Activated naive CD4-positive, alpha-beta T cell treated with anti-CD3 and anti-CD28 coated beads, Interleukin-2, amount 50 U/mL, for 24 hours (primary cell): ENCODE data around the gene FHL2.

ENCODE experiments used
- H3K27ac Mint-ChIP-seq: one replicate; pipeline ENCODE4 v1.8.0; 2021; ENCODE audit warnings: mild to moderate bottlenecking, mixed read lengths
- H3K27me3 Mint-ChIP-seq: one replicate; pipeline ENCODE4 v1.8.0; 2021; ENCODE audit warnings: mixed read lengths
- H3K36me3 Mint-ChIP-seq: one replicate; pipeline ENCODE4 v1.8.0; 2021; ENCODE audit warnings: mixed read lengths
- H3K4me1 Mint-ChIP-seq: one replicate; pipeline ENCODE4 v1.8.0; 2021; ENCODE audit warnings: mixed read lengths
- H3K4me3 Mint-ChIP-seq: one replicate; pipeline ENCODE4 v1.8.0; 2021; ENCODE audit warnings: mild to moderate bottlenecking, mixed read lengths
- H3K9me3 Mint-ChIP-seq: one replicate; pipeline ENCODE4 v1.8.0; 2021; ENCODE audit warnings: mixed read lengths

The FHL2 gene, protein sequence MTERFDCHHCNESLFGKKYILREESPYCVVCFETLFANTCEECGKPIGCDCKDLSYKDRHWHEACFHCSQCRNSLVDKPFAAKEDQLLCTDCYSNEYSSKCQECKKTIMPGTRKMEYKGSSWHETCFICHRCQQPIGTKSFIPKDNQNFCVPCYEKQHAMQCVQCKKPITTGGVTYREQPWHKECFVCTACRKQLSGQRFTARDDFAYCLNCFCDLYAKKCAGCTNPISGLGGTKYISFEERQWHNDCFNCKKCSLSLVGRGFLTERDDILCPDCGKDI

DNA sequence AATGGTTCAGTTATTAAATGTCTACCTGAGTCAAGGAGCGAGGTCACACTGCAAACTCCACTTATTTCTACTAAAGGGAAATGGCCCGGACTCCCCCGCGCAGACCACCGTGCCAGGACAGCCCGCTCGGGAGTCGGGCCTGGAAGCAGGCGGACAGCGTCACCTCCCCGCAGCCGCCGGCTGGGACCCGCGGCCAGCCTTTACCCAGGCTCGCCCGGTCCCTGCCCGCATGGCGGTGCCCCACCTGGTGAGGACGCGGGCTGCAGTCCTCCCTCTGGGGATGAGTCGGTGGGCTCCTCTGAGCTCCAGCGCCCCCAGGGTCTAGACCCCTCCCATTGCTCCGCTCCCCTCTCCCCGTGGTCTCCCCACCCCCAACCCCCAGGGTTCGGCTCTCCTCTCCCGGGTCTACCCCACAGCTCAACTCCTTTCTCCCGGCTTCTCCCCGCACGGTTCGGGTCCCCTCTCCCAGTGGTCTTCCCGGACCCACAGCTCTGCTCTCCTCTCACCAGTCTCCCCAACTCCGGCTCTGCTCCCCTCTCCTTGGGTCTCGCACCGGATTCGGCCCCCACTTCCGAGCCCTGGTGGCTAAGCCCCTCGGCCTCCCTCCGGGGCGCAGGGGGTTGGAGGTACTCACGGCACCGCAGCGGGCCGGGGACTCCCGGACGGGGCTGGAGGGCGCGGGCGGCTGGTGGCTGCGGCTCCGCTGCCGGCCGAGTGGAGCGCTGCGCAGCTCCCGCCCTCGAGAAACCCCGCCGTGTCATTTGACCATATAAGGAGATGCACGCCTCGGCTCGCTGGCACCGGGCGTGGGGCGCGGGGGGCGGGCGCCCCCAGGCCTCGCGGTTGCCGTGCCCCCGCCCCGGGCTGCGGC, at the start of gene FHL2:
Gene FHL2, minus strand, starts transcription at position 716 of the 871 bp plus-strand sequence. CDS start 12,535 bp downstream, outside the sequence.
- H3K27ac Mint-ChIP-seq: peak within 1 kb of the TSS; percentile 86
- H3K27me3 Mint-ChIP-seq: peaks cover 10% of the 10 kb centered on the region
- H3K4me3 Mint-ChIP-seq: peak within 1 kb of the TSS; percentile 92
- H3K9me3 Mint-ChIP-seq: no peaks in the 10 kb centered on the region
- no peaks in the 10 kb centered on the region for H3K36me3 Mint-ChIP-seq
- peaks cover 24% of the 10 kb centered on the region for H3K4me1 Mint-ChIP-seq

DNA sequence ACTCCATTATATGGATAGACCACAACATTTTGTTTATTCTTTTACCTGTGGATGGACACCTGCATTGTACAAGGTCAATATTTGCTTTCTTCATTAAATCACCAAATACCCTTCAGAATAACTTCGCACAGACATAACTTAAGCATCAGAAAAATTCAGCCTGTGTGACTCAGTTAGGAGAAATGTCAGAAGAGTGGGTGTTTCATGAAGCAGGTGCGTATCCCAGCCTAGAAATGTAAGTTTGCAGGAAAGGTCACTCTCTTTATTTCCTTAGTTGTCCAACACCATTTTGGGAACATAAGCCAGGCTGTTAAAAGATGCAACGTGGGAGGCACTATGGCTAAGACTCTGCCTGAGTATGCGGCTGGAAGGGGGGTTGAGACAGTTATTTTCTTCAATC, 48.6 kb upstream of the FHL2 start:
- Mint-ChIP-seq H3K27me3 (peaks cover 8% of the 10 kb centered on the region), H3K36me3 (no peaks in the 10 kb centered on the region), H3K27ac (no peak overlapping the region), H3K4me1 (no peaks in the 10 kb centered on the region), H3K9me3 (no peaks in the 10 kb centered on the region), H3K4me3 (no peak overlapping the region)

DNA sequence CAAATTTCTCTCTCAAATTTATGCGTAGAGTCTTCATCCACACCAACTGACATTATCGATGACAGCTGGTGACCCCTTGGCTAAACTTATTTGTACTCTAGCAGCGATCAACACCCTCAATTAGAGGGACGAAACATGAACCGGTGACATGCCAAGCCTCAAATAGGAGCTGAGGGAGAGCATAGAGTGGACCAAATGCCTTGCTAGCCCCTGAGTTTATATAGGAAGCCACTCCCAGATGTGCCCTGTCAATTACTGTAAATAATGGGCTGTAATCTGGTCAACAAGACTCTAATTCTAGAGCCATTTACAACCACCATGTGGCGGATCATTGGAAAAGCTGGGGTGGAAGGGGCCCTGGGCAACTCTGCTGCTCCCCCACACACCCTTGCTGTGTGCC, 47.6 kb upstream of the FHL2 start:
- Mint-ChIP-seq H3K27me3 (peaks cover 8% of the 10 kb centered on the region), H3K36me3 (no peaks in the 10 kb centered on the region), H3K4me3 (no peak overlapping the region)

DNA sequence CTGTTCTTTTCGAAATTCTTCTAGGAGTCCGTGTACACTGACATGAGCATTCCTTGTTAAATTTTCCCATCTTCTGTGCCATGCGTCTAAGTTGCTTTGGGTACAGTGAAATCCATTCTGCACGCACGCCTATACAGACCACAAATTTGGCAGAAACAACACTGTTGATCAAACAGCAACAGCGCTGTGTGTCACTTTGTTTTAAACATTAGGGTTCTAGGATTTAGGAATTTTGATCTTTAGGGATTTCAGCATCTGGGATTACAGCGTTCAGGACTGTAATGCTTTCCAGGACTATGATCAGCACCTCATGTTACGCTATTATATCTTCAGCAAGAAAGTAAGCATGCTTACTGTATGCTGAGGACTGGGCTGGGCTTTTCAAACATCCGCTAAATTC, 47.1 kb upstream of the FHL2 start:
- H3K9me3 Mint-ChIP-seq: no peaks in the 10 kb centered on the region
- no peaks in the 10 kb centered on the region for H3K36me3 Mint-ChIP-seq
- no peaks in the 10 kb centered on the region for H3K4me1 Mint-ChIP-seq
- peaks cover 8% of the 10 kb centered on the region for H3K27me3 Mint-ChIP-seq
- no peak overlapping the region for H3K27ac Mint-ChIP-seq
- H3K4me3 Mint-ChIP-seq: no peak overlapping the region

More for the DNA sequence above, 47.6 kb upstream of the FHL2 start:
- no peaks in the 10 kb centered on the region for H3K4me1 Mint-ChIP-seq
- no peak overlapping the region for H3K27ac Mint-ChIP-seq
- H3K9me3 Mint-ChIP-seq: no peaks in the 10 kb centered on the region

DNA sequence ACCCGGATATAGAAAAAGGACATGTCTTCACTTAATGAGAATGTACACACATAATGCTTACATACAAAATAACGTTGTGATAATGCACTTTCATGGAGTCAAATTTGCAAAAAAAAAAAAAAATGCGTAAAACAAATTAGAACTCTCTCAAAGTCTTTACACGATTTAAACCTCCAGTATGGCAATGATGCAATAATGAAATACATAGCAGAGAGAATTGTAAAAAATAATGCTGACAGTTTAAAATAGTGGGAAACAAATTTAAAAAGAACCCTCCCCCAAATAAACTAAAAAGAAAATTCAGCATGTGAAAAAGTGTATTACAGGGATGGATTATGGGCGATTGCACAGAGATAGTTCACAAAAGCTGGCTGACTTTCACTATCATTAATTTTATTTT, 46.6 kb upstream of the FHL2 start:
- Mint-ChIP-seq H3K27me3 (peaks cover 5% of the 10 kb centered on the region), H3K27ac (no peak overlapping the region), H3K4me1 (no peaks in the 10 kb centered on the region)

DNA sequence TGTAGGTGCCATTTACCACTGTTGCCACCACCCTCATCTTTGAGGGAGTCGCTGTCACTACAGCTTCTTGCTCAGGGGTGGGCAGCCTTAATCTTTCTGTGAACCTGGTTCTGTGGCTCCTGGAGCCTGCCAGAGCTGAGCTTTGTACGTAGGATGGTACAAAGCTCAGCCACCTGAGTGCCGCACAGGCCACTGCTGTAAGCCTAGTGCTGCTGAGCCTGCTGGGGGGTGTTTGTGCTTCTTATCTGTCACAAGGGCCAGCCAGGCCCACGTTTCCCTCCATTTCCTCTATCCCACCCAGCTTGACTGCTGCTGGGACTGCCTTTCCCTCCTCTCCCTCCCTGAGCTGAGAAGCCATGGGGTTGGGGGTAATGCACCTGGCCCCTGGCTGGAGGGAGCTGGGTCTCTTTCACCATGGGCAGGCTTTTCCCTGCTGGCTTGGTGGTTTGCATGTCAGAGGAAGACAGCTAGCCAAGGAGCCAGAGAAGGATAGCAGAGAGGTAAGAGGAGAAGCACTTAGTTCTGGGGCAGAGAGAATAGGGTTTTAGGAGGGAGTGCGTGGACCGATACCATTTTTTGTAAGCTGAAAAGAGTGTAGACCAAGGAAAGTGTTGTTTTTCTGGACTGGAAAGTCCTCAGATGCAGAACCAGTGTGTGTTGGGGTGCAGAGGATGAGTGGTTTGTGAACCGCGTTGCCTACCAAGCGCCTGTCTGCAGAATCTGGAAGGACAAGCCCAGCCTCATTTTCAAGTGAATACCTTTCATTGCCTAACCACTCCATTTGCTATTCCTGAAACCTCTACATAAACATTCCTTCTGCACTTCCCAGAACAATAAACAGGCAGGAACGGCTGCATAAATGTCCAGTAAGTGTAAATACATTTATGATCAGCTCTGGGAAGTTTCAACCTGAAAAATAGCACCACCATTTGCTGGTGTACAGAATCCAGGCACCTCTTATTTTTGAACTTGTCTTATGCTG, 45.1 kb upstream of the FHL2 start:
- H3K36me3 Mint-ChIP-seq: no peaks in the 10 kb centered on the region
- H3K27me3 Mint-ChIP-seq: no peaks in the 10 kb centered on the region
- H3K27ac Mint-ChIP-seq: no peak overlapping the region
- H3K4me1 Mint-ChIP-seq: no peaks in the 10 kb centered on the region
- H3K4me3 Mint-ChIP-seq: no peak overlapping the region
- H3K9me3 Mint-ChIP-seq: no peaks in the 10 kb centered on the region

More for the DNA sequence above, 46.6 kb upstream of the FHL2 start:
- Mint-ChIP-seq H3K9me3 (no peaks in the 10 kb centered on the region), H3K36me3 (no peaks in the 10 kb centered on the region), H3K4me3 (no peak overlapping the region)

DNA sequence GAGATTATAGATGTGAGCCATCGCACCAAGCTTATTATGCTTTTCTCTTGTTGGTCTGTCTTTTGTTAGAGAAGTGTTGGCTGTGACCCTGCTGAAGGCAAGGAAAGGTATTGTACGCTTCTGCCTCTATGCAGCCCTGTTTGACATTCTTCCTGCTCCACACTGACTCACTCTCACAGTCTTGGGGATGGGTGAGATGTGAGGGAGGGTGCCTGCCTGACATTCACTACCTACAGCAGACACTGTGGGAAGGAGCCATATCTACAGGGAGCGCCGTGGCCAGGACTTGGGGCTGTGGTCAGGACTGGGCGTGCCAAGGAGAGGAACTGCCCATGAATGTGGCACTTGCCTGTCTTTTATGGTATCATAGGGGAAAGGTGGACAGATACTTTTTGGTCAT, 43.9 kb upstream of the FHL2 start:
- H3K9me3 Mint-ChIP-seq: no peaks in the 10 kb centered on the region
- H3K36me3 Mint-ChIP-seq: no peaks in the 10 kb centered on the region
- H3K4me1 Mint-ChIP-seq: no peaks in the 10 kb centered on the region
- no peaks in the 10 kb centered on the region for H3K27me3 Mint-ChIP-seq
- H3K4me3 Mint-ChIP-seq: no peak overlapping the region
- no peak overlapping the region for H3K27ac Mint-ChIP-seq

DNA sequence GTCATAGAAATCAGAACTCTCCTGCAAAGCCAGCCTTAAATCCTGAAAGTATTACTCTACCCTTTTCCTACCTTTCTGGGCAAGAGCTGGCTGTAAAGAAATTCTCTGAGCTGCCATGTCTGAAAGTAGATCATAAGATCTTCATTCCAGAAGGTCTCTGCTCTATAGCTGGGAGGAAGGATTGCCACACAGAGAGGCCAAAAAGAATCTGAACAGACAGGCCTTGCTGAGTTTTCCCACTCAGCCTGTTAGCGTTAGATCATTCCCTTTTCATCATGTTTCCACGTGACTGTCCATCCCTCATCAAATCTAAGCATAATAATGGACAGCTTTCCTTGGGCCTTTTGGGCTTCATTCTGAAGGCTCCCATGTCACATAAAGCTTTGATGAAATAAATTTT, 43.2 kb upstream of the FHL2 start:
- H3K27me3 Mint-ChIP-seq: no peaks in the 10 kb centered on the region
- no peaks in the 10 kb centered on the region for H3K9me3 Mint-ChIP-seq
- no peaks in the 10 kb centered on the region for H3K36me3 Mint-ChIP-seq
- no peaks in the 10 kb centered on the region for H3K4me1 Mint-ChIP-seq
- no peak overlapping the region for H3K4me3 Mint-ChIP-seq
- H3K27ac Mint-ChIP-seq: no peak overlapping the region

DNA sequence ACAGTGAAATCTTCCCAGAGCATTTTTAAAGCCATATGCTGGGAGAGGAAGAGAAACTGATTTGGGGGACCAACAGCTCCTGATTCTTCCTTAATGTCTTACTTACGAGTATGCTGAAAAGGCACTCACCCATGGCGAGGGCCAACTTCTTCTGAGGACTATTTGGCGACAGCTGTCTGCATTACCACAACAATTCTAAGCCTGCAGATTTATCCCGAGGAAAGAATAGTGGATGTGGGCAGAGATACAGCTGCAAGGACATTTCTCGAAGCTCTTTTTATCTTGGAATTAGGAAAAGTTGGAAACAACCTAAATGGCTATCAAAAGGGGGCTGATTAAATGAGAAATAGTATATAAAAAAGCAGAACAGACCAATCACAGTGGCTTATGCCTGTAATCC, 40.3 kb upstream of the FHL2 start:
- Mint-ChIP-seq H3K36me3 (no peaks in the 10 kb centered on the region), H3K9me3 (no peaks in the 10 kb centered on the region), H3K27me3 (peaks cover 4% of the 10 kb centered on the region), H3K27ac (no peak overlapping the region), H3K4me1 (no peaks in the 10 kb centered on the region), H3K4me3 (no peak overlapping the region)

DNA sequence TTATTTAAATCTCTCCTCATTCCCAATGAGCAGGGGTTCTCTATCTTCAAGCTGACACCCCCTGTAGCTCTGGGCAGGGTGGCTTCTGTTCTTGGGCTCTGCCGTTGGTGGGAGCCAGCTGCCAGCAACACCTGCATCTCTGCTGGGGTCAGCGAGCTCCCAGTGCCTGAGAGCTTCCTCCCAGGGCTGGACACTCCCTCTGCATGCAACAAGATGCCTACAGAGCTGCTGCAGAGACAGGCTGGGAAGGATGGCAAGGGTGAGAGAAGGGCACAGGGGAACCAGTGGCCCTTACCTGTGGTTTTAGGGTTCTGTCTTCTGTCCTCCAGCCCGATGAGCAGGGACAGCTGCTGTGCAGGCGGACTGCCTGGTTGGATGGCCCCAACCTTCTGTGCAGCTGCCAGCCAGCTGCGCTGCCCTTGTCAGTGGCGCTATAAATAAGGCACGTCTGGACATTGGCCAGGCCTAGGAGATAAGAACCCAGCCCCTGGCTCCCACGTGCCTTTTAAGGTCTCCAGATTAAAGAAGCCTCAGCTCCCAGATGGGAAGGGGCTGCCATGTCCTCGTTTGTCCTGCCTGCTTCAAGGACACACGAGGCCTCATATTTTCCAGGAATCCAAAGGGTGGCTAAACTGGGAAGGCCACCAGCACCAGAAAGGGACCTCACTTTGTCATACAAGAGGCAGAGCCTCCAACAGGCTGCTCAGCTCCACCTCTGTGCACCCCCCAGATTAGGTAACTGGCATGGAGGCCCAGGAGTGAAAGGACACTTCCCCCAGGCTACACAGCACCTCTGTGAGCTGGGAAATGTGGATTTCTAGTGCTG, 39.5 kb upstream of the FHL2 start:
- Mint-ChIP-seq H3K27me3 (peaks cover 4% of the 10 kb centered on the region), H3K4me3 (no peak overlapping the region), H3K4me1 (no peaks in the 10 kb centered on the region), H3K27ac (no peak overlapping the region), H3K9me3 (no peaks in the 10 kb centered on the region), H3K36me3 (no peaks in the 10 kb centered on the region)

DNA sequence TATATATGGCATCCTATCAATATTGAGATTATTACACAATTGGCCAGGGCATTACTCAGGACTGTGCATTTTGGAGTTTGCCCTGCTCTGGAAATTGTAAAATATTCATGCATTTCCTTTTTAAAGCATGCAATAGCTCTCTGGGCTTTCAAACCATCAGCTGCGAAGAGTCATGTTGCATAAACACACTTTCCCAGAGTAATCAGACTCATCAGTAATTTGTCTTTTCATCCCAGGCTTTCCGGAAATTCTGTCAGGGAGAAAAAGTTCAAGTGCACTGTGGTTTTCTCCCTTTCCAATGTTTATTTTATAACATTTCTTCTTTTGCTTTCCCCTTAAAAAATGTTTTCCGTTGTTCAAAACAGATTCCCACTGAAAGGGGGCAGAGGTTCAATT, 38.9 kb upstream of the FHL2 start:
- H3K4me3 Mint-ChIP-seq: no peak overlapping the region
- no peaks in the 10 kb centered on the region for H3K36me3 Mint-ChIP-seq
- H3K27ac Mint-ChIP-seq: no peak overlapping the region
- H3K27me3 Mint-ChIP-seq: peaks cover 4% of the 10 kb centered on the region
- no peaks in the 10 kb centered on the region for H3K4me1 Mint-ChIP-seq
- H3K9me3 Mint-ChIP-seq: no peaks in the 10 kb centered on the region

DNA sequence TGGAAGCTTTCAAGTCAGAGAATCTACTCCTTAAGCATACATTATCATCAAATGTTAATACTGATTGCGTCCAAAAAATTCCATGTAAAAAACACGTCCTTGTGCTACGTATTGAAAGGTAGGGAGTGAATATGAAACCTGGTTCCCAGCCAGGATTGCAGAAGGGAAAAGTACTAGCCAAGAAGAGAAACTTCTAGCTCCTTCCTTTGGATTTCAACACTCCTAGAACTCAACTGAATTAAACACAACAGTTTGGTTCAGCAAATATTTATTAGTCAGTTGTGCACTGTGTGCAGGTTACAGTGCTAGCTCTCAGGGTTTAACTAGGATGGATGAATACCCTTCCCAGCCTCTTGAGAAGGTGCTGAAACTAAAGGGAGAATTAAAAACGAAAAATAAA, 33.9 kb upstream of the FHL2 start:
- no peak overlapping the region for H3K4me3 Mint-ChIP-seq
- H3K27ac Mint-ChIP-seq: no peak overlapping the region
- no peaks in the 10 kb centered on the region for H3K4me1 Mint-ChIP-seq
- H3K9me3 Mint-ChIP-seq: no peaks in the 10 kb centered on the region
- no peaks in the 10 kb centered on the region for H3K36me3 Mint-ChIP-seq
- peaks cover 4% of the 10 kb centered on the region for H3K27me3 Mint-ChIP-seq

DNA sequence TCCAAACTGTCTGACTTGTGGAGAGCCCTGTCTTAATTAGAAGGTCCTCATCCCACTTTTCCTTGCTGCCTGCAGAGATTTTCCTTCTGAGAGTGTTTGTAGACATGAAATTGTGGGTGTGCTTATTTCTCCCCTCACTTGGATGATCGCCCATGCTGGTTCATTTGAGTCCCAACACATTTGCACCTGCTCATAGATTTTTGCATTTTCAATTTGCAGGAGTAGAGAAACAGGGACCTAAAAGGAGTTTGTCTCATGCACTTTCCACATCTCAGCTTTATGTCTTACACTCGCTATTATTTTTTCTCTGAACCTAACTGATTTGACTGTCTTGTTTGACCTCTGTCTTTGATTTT, 33.2 kb upstream of the FHL2 start:
- no peaks in the 10 kb centered on the region for H3K36me3 Mint-ChIP-seq
- no peaks in the 10 kb centered on the region for H3K9me3 Mint-ChIP-seq
- no peak overlapping the region for H3K4me3 Mint-ChIP-seq
- no peak overlapping the region for H3K27ac Mint-ChIP-seq
- peaks cover 4% of the 10 kb centered on the region for H3K27me3 Mint-ChIP-seq
- H3K4me1 Mint-ChIP-seq: peaks cover 7% of the 10 kb centered on the region

DNA sequence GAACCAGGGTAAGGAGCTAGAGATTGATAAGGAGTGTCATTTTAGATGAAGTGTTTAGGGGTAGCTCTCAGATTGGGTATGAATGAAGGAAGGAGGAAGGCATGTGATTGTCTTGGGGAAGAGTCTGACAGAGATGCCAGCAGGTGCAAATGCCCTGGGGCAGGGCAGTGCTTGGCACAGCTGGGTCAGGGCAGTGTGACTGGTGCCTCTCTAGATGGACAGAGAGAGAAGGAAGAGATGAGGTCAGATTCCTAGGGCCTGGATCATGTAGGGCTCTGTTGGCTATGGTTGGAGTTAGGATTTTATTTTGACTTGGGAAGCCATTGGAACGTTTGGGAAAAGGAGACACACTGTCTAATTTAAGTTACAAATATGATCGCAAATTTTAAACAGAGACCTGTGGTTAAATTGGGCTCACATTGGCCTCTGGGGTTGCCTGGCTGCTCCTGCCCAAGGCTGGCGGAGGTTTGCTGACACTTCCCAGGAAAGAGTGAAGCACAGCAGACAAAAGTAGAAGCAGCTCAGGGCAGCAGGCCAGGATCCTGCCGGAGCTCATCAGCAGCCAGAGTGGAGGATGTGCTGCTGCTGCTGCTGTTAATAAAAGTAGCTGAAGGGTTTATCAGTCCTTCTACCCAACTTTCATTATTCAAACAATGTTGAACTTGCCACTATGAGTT, 32.7 kb upstream of the FHL2 start:
- Mint-ChIP-seq H3K27me3 (peaks cover 3% of the 10 kb centered on the region), H3K4me1 (peaks cover 12% of the 10 kb centered on the region), H3K9me3 (no peaks in the 10 kb centered on the region), H3K4me3 (no peak overlapping the region), H3K27ac (no peak overlapping the region), H3K36me3 (no peaks in the 10 kb centered on the region)
